Measurements from ENCODE around the gene LRTM2.

LRTM2 gene

DNA sequence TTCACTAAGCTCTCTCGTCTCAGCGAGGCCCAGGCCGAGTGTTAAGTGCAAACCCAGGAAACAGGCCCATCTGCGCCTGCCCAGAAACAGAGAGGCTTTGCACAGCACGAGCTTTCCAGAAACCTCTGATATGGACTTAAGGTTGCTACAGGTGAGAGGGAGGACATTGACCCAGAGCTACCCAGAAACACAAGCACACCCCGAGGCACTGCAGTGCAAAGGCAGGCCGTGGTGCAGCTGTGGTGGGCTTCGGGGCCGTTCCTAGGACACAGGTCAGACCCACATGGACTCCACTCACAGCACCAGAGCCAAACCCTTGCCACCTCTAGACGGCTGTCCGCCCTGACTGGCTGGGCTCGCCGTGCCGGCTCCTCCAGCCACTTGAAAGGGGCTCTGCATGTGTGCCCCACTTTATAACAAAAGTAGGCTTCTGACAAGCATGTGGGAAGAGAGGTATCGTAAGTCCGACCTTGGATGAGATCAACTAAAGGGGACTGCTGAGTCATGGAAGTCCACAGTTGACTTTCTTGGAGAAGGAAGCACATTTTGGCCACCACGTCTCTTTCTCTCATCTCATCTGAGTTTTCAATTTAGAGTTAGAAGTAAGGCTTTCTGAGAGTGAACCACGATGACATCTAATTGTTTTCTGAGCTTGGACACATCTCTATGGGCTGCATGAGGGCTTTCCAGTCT, 59.9 kb downstream of the LRTM2 start:
- no peak overlapping the region for H2AK5ac ChIP-seq (ENCODE audit: low read length)
- no peak overlapping the region for H3K23ac ChIP-seq (ENCODE audit: low read length)
- H3K4me3 ChIP-seq (ENCODE audit: low read length), result no peak overlapping the region
- no peak overlapping the region for H3K9ac ChIP-seq (ENCODE audit: low read length)
- H4K5ac ChIP-seq (ENCODE audit: low read length), result no peak overlapping the region
- no peak overlapping the region for H2BK15ac ChIP-seq (replicated peaks; ENCODE audit: low read depth)
- WGBS (ENCODE audit: extremely low coverage, insufficient coverage, low lambda C conversion rate), result no CpG with 5 or more reads among the region's 18 CpGs
- no peaks in the 10 kb centered on the region for H3K79me1 ChIP-seq (ENCODE audit: low read length)
- no peaks in the 10 kb centered on the region for H3K27me3 ChIP-seq (ENCODE audit: insufficient read depth, low read length, poor library complexity)
- H3K56ac ChIP-seq (ENCODE audit: low read length), result no peak overlapping the region
- H3K18ac ChIP-seq (ENCODE audit: low read length), result no peak overlapping the region
- H2BK5ac ChIP-seq (ENCODE audit: low read length), result no peak overlapping the region
- no peak overlapping the region for H3K4ac ChIP-seq (ENCODE audit: low read depth, low read length)
- H3K4me2 ChIP-seq (ENCODE audit: low read length), result no peak overlapping the region
- H3K27ac ChIP-seq (ENCODE audit: low read depth, low read length), result no peak overlapping the region
- H3K36me3 ChIP-seq (ENCODE audit: control insufficient read depth, insufficient read depth, low read length), result no peaks in the 10 kb centered on the region
- no peak overlapping the region for H4K8ac ChIP-seq (ENCODE audit: low read depth, low read length)
- no peaks in the 10 kb centered on the region for H3K4me1 ChIP-seq (ENCODE audit: control insufficient read depth, low read depth, low read length)
- no peak for DNase-seq
- no peak overlapping the region for H2BK120ac ChIP-seq (ENCODE audit: low read depth, low read length)
- H3K79me2 ChIP-seq (ENCODE audit: control insufficient read depth, insufficient read depth, low read length), result no peaks in the 10 kb centered on the region

DNA sequence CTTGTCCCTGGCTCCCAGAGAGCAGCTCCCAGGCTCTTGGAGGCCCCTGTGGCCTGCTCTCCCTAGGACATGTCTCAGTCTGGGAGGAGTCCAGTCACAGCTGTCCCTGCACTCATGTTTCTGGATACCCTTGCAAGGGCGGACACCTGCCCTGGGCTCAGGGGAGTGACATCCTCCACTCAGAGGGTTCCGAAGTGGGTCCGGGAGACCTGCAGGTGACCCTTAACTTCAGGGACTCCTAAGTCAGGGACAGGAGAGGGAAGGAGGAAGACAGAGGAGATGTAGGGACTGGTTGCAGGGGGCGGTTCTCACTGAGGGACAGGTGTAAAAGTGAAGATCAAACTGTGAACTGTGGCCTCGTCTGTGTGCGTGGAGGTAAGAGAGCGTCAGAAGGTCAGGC, 60.5 kb downstream of the LRTM2 start:
- no peak overlapping the region for H3K4me3 ChIP-seq (ENCODE audit: low read length)
- no peak overlapping the region for H2BK120ac ChIP-seq (ENCODE audit: low read depth, low read length)
- H2BK5ac ChIP-seq (ENCODE audit: low read length), result no peak overlapping the region
- H3K18ac ChIP-seq (ENCODE audit: low read length), result no peak overlapping the region
- no peak overlapping the region for H3K23ac ChIP-seq (ENCODE audit: low read length)
- H2AK5ac ChIP-seq (ENCODE audit: low read length), result no peak overlapping the region
- DNase-seq, result no peak
- H3K56ac ChIP-seq (ENCODE audit: low read length), result no peak overlapping the region
- H3K4me2 ChIP-seq (ENCODE audit: low read length), result no peak overlapping the region
- no peak overlapping the region for H3K27ac ChIP-seq (ENCODE audit: low read depth, low read length)
- no peak overlapping the region for H4K5ac ChIP-seq (ENCODE audit: low read length)
- no peaks in the 10 kb centered on the region for H3K27me3 ChIP-seq (ENCODE audit: insufficient read depth, low read length, poor library complexity)
- WGBS (ENCODE audit: extremely low coverage, insufficient coverage, low lambda C conversion rate), result no CpG with 5 or more reads among the region's 7 CpGs
- H4K8ac ChIP-seq (ENCODE audit: low read depth, low read length), result no peak overlapping the region
- no peaks in the 10 kb centered on the region for H3K4me1 ChIP-seq (ENCODE audit: control insufficient read depth, low read depth, low read length)
- no peak overlapping the region for H2BK15ac ChIP-seq (replicated peaks; ENCODE audit: low read depth)
- H3K4ac ChIP-seq (ENCODE audit: low read depth, low read length), result no peak overlapping the region
- no peaks in the 10 kb centered on the region for H3K79me2 ChIP-seq (ENCODE audit: control insufficient read depth, insufficient read depth, low read length)
- no peaks in the 10 kb centered on the region for H3K36me3 ChIP-seq (ENCODE audit: control insufficient read depth, insufficient read depth, low read length)
- no peak overlapping the region for H3K9ac ChIP-seq (ENCODE audit: low read length)
- H3K79me1 ChIP-seq (ENCODE audit: low read length), result no peaks in the 10 kb centered on the region

- Histone ChIP-seq H3K4ac (ENCODE audit: low read depth, low read length) (no peak overlapping the region), H3K36me3 (ENCODE audit: control insufficient read depth, insufficient read depth, low read length) (no peaks in the 10 kb centered on the region), H3K4me3 (ENCODE audit: low read length) (no peak overlapping the region), H3K79me1 (ENCODE audit: low read length) (no peaks in the 10 kb centered on the region), H3K9ac (ENCODE audit: low read length) (no peak overlapping the region), H3K4me1 (ENCODE audit: control insufficient read depth, low read depth, low read length) (no peaks in the 10 kb centered on the region), H2AK5ac (ENCODE audit: low read length) (no peak overlapping the region), H3K18ac (ENCODE audit: low read length) (no peak overlapping the region), H3K27ac (ENCODE audit: low read depth, low read length) (no peak overlapping the region), H4K5ac (ENCODE audit: low read length) (no peak overlapping the region), H3K79me2 (ENCODE audit: control insufficient read depth, insufficient read depth, low read length) (no peaks in the 10 kb centered on the region), H3K4me2 (ENCODE audit: low read length) (no peak overlapping the region), H2BK120ac (ENCODE audit: low read depth, low read length) (no peak overlapping the region), H4K8ac (ENCODE audit: low read depth, low read length) (no peak overlapping the region), H2BK5ac (ENCODE audit: low read length) (no peak overlapping the region), H2BK15ac (replicated peaks; ENCODE audit: low read depth) (no peak overlapping the region), H3K56ac (ENCODE audit: low read length) (no peak overlapping the region), H3K27me3 (ENCODE audit: insufficient read depth, low read length, poor library complexity) (no peaks in the 10 kb centered on the region), H3K23ac (ENCODE audit: low read length) (no peak overlapping the region)
- no CpG with 5 or more reads among the region's 8 CpGs for WGBS (ENCODE audit: extremely low coverage, insufficient coverage, low lambda C conversion rate)
- DNase-seq, result no peak
Measured at GRCh38 chr12:1881301-1881700, 60.9 kb downstream of the LRTM2 start.

GRCh38 chr12:1881936-1882335, 61.6 kb downstream of the LRTM2 start:
- no peak overlapping the region for H4K8ac ChIP-seq (ENCODE audit: low read depth, low read length)
- no peak overlapping the region for H3K4me2 ChIP-seq (ENCODE audit: low read length)
- no peak overlapping the region for H2BK120ac ChIP-seq (ENCODE audit: low read depth, low read length)
- no peak overlapping the region for H3K4me3 ChIP-seq (ENCODE audit: low read length)
- H2BK15ac ChIP-seq (replicated peaks; ENCODE audit: low read depth), result no peak overlapping the region
- H3K36me3 ChIP-seq (ENCODE audit: control insufficient read depth, insufficient read depth, low read length), result no peaks in the 10 kb centered on the region
- no peak overlapping the region for H4K5ac ChIP-seq (ENCODE audit: low read length)
- no peak overlapping the region for H2BK5ac ChIP-seq (ENCODE audit: low read length)
- H3K23ac ChIP-seq (ENCODE audit: low read length), result no peak overlapping the region
- no peaks in the 10 kb centered on the region for H3K79me2 ChIP-seq (ENCODE audit: control insufficient read depth, insufficient read depth, low read length)
- no peak overlapping the region for H3K27ac ChIP-seq (ENCODE audit: low read depth, low read length)
- H3K56ac ChIP-seq (ENCODE audit: low read length), result no peak overlapping the region
- no peak overlapping the region for H3K4ac ChIP-seq (ENCODE audit: low read depth, low read length)
- no peak overlapping the region for H2AK5ac ChIP-seq (ENCODE audit: low read length)
- no peaks in the 10 kb centered on the region for H3K4me1 ChIP-seq (ENCODE audit: control insufficient read depth, low read depth, low read length)
- DNase-seq, result no peak
- no peak overlapping the region for H3K18ac ChIP-seq (ENCODE audit: low read length)
- no peaks in the 10 kb centered on the region for H3K27me3 ChIP-seq (ENCODE audit: insufficient read depth, low read length, poor library complexity)
- no CpG with 5 or more reads among the region's 3 CpGs for WGBS (ENCODE audit: extremely low coverage, insufficient coverage, low lambda C conversion rate)
- no peaks in the 10 kb centered on the region for H3K79me1 ChIP-seq (ENCODE audit: low read length)
- no peak overlapping the region for H3K9ac ChIP-seq (ENCODE audit: low read length)

GRCh38 chr12:1882405-1882804, 62.0 kb downstream of the LRTM2 start:
- no peak for DNase-seq
- Histone ChIP-seq H3K56ac (ENCODE audit: low read length) (no peak overlapping the region), H3K27ac (ENCODE audit: low read depth, low read length) (no peak overlapping the region), H2BK15ac (replicated peaks; ENCODE audit: low read depth) (no peak overlapping the region), H3K79me1 (ENCODE audit: low read length) (no peaks in the 10 kb centered on the region), H3K27me3 (ENCODE audit: insufficient read depth, low read length, poor library complexity) (no peaks in the 10 kb centered on the region), H3K4me1 (ENCODE audit: control insufficient read depth, low read depth, low read length) (no peaks in the 10 kb centered on the region), H3K9ac (ENCODE audit: low read length) (no peak overlapping the region), H3K4me3 (ENCODE audit: low read length) (no peak overlapping the region), H3K18ac (ENCODE audit: low read length) (no peak overlapping the region), H3K4ac (ENCODE audit: low read depth, low read length) (no peak overlapping the region), H4K5ac (ENCODE audit: low read length) (no peak overlapping the region), H3K23ac (ENCODE audit: low read length) (no peak overlapping the region), H2BK120ac (ENCODE audit: low read depth, low read length) (no peak overlapping the region), H3K79me2 (ENCODE audit: control insufficient read depth, insufficient read depth, low read length) (no peaks in the 10 kb centered on the region), H2BK5ac (ENCODE audit: low read length) (no peak overlapping the region), H2AK5ac (ENCODE audit: low read length) (no peak overlapping the region), H3K4me2 (ENCODE audit: low read length) (no peak overlapping the region), H3K36me3 (ENCODE audit: control insufficient read depth, insufficient read depth, low read length) (no peaks in the 10 kb centered on the region), H4K8ac (ENCODE audit: low read depth, low read length) (no peak overlapping the region)
- no CpG with 5 or more reads among the region's 8 CpGs for WGBS (ENCODE audit: extremely low coverage, insufficient coverage, low lambda C conversion rate)

- Histone ChIP-seq H2AK5ac (ENCODE audit: low read length) (no peak overlapping the region), H3K79me1 (ENCODE audit: low read length) (no peaks in the 10 kb centered on the region), H4K8ac (ENCODE audit: low read depth, low read length) (no peak overlapping the region), H3K4me2 (ENCODE audit: low read length) (no peak overlapping the region), H3K56ac (ENCODE audit: low read length) (no peak overlapping the region), H3K27me3 (ENCODE audit: insufficient read depth, low read length, poor library complexity) (no peaks in the 10 kb centered on the region), H4K5ac (ENCODE audit: low read length) (no peak overlapping the region), H3K9ac (ENCODE audit: low read length) (no peak overlapping the region), H3K23ac (ENCODE audit: low read length) (no peak overlapping the region), H2BK120ac (ENCODE audit: low read depth, low read length) (no peak overlapping the region), H2BK15ac (replicated peaks; ENCODE audit: low read depth) (no peak overlapping the region), H3K4me1 (ENCODE audit: control insufficient read depth, low read depth, low read length) (no peaks in the 10 kb centered on the region), H3K18ac (ENCODE audit: low read length) (no peak overlapping the region), H3K79me2 (ENCODE audit: control insufficient read depth, insufficient read depth, low read length) (no peaks in the 10 kb centered on the region), H3K4ac (ENCODE audit: low read depth, low read length) (no peak overlapping the region), H3K27ac (ENCODE audit: low read depth, low read length) (no peak overlapping the region), H2BK5ac (ENCODE audit: low read length) (no peak overlapping the region), H3K4me3 (ENCODE audit: low read length) (no peak overlapping the region), H3K36me3 (ENCODE audit: control insufficient read depth, insufficient read depth, low read length) (no peaks in the 10 kb centered on the region)
- no CpG with 5 or more reads among the region's 19 CpGs for WGBS (ENCODE audit: extremely low coverage, insufficient coverage, low lambda C conversion rate)
- no peak for DNase-seq
Measured at GRCh38 chr12:1882850-1883470, 62.6 kb downstream of the LRTM2 start.
